WERI-Rb-1 (cell line): ENCODE measurements around the gene CEND1.

Experiments
- DNase-seq: peaks from one replicate; pipeline ENCODE4 v3.0.0-alpha.2; 2020
- H3K27ac ChIP-seq: fragments of 250-450 bp; sonication (Bioruptor Pico); 2 replicates; pipeline ENCODE4 v1.5.1; 2020; ENCODE audit warnings: mild to moderate bottlenecking, moderate library complexity
- H3K27me3 ChIP-seq: fragments of 250-450 bp; sonication (Bioruptor Pico); 2 replicates; pipeline ENCODE4 v1.5.1; 2021; ENCODE audit warnings: mild to moderate bottlenecking, low read depth, moderate library complexity; ENCODE audit not compliant: insufficient read depth, severe bottlenecking
- H3K36me3 ChIP-seq: fragments of 250-450 bp; sonication (Bioruptor Pico); 2 replicates; pipeline ENCODE4 v1.5.1; 2020; ENCODE audit warnings: mild to moderate bottlenecking, moderate library complexity
- H3K4me3 ChIP-seq: 2 replicates; pipeline ENCODE4 v1.5.1; 2011; ENCODE audit warnings: low read depth, mild to moderate bottlenecking, control low read depth, low read length
- H3K9me3 ChIP-seq: fragments of 250-450 bp; sonication (Bioruptor Pico); 2 replicates; pipeline ENCODE4 v1.5.1; 2021; ENCODE audit warnings: mild to moderate bottlenecking, moderate library complexity; ENCODE audit not compliant: severe bottlenecking
- TF ChIP-seq, protein P1 (sequence below): IDR thresholded peaks from 2 replicates; pipeline ENCODE4 v1.5.1; 2011; ENCODE audit warnings: low read depth, mild to moderate bottlenecking, control low read depth, inconsistent platforms, low read length

The CEND1 gene

DNA sequence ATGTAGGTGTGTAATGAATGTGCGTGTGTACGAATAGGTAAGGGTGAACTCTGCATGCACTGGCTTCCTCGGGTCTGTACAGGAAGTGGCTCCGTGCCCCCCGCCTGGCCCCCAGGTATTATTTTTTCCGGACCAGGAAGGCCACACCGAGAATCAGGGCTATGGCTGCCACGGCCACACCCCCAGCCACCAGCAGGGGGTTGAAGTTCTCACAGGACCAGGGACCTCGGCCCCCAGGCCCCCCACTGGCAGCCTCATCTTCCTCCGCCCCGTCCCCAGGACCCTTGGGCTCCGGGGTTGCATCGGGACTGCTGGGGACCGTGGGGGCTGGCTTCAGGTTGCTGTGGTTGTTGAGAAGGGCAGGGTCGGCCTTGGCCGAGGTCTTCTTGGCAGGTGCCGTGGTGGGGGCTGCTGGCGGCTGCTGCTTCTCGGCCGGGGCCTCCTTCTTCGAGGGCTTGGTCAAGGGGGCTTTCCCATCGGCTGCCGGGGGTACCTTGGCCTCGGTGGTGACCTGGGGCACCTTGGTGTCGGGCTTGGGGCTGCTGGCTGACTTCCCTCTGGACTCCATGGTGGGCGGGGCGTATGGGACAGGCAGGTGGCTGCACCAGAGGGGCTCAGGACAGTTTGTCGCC, 1.8 kb downstream of the CEND1 start:
- Histone ChIP-seq H3K27me3 (no peaks in the 10 kb centered on the region), H3K4me3 (no peak overlapping the region), H3K36me3 (peaks cover 24% of the 10 kb centered on the region), H3K27ac (no peak overlapping the region), H3K9me3 (no peaks in the 10 kb centered on the region)
- no peak for DNase-seq
- TF ChIP-seq, protein P1, sequence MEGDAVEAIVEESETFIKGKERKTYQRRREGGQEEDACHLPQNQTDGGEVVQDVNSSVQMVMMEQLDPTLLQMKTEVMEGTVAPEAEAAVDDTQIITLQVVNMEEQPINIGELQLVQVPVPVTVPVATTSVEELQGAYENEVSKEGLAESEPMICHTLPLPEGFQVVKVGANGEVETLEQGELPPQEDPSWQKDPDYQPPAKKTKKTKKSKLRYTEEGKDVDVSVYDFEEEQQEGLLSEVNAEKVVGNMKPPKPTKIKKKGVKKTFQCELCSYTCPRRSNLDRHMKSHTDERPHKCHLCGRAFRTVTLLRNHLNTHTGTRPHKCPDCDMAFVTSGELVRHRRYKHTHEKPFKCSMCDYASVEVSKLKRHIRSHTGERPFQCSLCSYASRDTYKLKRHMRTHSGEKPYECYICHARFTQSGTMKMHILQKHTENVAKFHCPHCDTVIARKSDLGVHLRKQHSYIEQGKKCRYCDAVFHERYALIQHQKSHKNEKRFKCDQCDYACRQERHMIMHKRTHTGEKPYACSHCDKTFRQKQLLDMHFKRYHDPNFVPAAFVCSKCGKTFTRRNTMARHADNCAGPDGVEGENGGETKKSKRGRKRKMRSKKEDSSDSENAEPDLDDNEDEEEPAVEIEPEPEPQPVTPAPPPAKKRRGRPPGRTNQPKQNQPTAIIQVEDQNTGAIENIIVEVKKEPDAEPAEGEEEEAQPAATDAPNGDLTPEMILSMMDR: no peak

DNA sequence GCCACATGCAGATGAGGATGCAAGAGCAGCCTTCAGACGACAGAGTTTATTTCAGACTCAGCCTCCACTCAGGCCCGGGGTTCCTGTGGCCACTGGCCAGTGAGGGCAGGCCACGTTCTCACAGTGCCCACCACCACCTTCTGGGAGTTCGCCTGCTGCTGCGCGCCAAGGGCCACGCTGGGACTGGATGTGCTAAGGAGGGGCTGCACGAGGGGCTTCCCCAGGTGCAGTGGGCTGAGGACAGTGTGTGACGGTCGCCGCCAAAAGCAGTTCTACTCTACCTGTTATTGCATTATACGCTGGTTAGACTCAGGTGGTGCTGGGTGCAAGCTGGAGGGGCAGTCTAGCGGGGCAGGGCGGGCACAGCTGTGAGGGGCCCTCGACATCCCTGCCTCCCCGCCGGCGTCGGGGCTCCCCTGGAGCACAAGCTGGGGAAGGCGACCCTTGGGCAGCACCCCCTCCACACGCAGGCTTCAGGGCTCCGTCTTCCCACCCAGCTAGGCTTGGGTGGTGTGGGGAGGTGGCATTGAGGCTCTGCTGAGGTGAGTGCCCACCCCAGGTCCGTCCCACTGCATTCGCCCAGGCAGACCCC, 2.7 kb downstream of the CEND1 start:
- H3K27me3 ChIP-seq: no peaks in the 10 kb centered on the region
- peaks cover 17% of the 10 kb centered on the region for H3K36me3 ChIP-seq
- TF ChIP-seq, protein P1: no peak
- DNase-seq: no peak
- no peak overlapping the region for H3K4me3 ChIP-seq
- H3K9me3 ChIP-seq: no peaks in the 10 kb centered on the region
- peak overlapping the region; percentile 59 for H3K27ac ChIP-seq

DNA sequence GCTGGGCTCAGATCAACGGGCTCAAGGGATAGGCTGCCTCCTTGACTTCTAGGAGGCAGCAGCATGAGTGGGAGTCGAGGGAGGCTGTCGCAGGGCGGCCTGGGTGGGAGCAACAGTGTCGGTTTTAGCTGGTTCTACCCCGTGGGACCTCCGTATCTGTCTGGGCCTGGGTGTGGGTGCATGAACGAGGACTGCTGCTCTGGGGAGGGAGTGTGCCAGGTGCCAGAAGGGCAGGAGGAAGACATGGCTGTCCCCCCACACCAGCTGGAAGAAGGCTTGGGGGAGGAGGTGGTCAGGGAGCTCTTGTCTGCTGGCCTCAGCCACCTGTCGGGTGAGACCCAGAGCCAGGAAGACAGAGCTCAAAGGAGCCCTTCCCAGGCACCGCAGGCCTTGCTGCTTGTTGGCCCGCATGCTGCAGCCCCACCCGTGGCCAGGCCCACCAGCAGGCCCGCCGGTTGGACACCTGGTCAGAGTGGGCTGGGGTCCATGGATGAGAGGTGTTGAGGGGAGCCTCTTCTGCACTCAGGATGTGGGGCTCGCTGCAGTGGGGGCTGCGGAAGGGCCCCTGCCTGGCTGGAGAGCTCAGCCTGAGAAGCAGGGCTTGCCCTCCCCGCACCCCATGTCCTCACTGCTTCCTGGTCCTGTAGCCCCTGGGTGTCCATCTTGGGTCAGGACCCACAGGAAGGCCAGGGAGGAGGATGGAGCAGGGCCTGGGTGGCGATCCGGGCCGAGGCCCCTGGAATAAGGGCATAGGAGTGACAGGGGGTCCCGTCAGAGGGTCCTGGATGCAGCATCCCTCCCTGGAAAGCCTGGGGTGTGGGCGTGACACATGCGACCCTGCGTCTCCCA, 3.4 kb downstream of the CEND1 start:
- H3K36me3 ChIP-seq: peaks cover 10% of the 10 kb centered on the region
- TF ChIP-seq, protein P1: no peak
- no peak overlapping the region for H3K4me3 ChIP-seq
- DNase-seq: peak; percentile 68
- H3K27ac ChIP-seq: peak overlapping the region; percentile 59
- H3K27me3 ChIP-seq: no peaks in the 10 kb centered on the region
- no peaks in the 10 kb centered on the region for H3K9me3 ChIP-seq

DNA sequence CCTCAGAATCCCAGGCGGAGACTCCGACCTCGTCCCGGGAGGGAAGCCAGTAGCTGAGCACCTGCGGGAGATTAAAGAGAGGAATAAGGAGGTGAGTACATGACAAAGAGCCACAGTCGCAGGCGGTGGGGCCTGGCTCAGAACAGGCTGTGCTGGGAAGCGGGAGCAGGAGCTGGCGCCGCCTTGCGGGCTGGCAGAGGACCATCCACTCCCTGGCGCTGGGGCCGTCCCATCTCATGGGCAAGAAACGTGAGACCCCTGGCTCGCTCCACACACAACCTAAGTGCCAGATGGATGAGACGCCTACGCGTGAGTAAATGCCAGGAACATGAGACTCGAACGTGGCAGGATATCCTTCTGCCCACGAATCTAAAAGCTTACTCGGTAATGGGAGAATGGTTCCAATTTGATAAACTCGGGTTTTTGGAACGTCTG, 6.3 kb downstream of the CEND1 start:
- peaks cover 5% of the 10 kb centered on the region for H3K36me3 ChIP-seq
- TF ChIP-seq, protein P1: peak; percentile 98
- H3K4me3 ChIP-seq: no peak overlapping the region
- no peaks in the 10 kb centered on the region for H3K9me3 ChIP-seq
- no peaks in the 10 kb centered on the region for H3K27me3 ChIP-seq
- peak; percentile 95 for DNase-seq
- peak overlapping the region; percentile 44 for H3K27ac ChIP-seq

DNA sequence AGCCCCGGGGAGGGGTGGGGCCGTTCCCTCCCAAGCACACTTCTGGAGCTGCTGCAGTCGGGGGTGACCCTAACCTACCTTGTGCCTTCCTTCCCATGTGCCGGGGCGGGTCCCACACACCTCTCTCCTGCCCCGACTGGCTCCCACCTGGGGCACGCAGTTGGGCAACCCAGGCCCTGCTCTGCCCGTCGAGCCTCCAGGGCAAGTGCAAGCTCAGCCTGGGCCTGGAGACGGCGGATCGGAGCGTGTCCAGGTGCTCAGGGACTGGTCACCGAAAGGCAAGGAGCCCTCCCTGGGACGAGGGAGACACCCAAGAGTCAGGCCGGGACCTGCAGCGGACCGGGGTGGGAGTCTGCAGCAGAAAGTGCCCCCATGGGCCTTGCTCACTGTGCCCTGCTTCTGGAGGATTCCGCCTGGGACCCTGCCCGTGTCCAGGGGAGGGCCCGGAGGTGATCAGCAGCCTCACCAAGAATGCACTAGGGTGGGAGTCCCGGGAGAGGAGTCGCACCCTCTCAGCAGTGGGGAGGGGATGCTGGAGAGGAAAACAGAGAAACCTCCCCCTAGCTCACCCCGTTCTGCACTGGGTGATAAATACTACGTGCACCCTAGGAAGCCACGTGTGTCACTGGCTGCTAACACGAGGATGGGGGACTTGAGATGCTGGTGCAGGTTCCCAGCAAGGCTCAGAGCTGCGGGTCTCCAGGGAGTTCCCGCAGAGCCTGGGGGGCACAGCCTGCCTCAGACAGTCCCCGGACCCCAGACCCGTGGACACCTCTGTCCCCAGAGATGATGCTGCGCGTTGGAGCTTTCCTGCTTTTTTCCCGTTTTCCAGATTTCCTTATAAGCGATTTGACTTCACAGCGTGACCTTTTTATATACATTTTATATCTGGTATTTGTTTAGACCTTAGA, 7.4 kb downstream of the CEND1 start:
- Histone ChIP-seq H3K36me3 (peaks cover 5% of the 10 kb centered on the region), H3K9me3 (no peaks in the 10 kb centered on the region), H3K27me3 (no peaks in the 10 kb centered on the region), H3K4me3 (no peak overlapping the region), H3K27ac (peak overlapping the region; percentile 44; the same call in 1 of the 2 replicates)
- TF ChIP-seq, protein P1: no peak
- no peak for DNase-seq
